NCI-H1105 (cell line): ENCODE data around the gene KLHDC4.
"Not testable (repeated sequence)": the region's sequence is repeated elsewhere in the genome, so short reads cannot be mapped to it uniquely, and the experiment has no call there.

Source experiments
- DNase-seq: peaks from one replicate; lab custom pipeline; 2025; lab: John Stamatoyannopoulos, UW

The KLHDC4 gene

DNA sequence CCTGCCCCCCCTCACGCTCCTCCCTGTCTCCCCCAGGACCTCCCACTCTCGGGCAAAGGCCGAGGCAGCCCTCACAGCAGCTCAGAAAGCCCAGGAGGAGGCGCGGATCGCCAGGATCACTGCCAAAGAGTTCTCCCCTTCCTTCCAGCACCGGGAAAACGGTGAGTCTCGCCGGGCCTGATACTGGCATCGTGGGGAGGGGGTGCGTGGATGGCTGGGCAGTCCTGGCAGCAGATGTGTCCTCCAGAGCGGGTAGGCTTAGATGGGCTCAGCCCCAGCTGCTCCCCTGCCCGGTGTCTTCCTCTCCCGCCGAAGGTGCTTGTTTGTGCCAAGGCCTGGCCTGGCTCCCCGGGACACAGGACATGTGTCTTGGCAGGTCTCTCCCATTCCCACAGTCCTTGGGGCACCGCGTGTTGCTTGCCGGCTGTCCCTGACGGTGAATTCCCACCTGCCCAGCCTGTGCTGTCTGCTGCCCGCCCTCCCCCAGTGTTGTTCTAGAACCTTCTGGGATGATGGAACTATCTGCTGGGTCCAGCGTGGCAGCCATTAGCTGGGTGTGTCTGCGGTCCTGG is 81.6 kb downstream of the KLHDC4 start:
- DNase-seq = no peak

DNA sequence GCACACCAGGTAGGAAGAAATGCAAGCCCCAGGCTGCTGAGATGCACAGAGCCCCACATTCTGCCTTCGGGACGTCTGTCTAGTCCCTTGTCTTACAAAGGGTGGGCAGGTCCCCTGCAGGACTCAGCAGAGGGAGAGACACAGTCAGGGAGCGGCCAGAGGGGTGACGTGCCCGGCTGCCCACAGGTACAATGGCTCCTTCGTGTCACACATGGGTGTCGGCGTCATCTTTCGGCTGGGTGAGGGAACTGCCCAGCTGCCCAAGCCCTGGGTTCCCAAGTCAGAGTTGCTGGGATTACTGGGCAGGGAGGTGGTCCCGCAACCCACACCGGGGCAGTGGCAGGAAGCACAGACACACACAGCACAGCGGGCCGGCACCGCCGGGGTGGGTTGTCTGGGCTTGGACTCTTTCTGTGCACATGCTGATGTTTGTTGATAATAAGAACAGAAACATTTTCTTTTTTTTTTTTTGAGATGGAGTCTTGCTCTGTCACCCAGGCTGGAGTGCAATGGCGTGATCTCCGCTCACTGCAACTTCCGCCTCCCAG is 82.9 kb downstream of the KLHDC4 start:
- DNase-seq = no peak

DNA sequence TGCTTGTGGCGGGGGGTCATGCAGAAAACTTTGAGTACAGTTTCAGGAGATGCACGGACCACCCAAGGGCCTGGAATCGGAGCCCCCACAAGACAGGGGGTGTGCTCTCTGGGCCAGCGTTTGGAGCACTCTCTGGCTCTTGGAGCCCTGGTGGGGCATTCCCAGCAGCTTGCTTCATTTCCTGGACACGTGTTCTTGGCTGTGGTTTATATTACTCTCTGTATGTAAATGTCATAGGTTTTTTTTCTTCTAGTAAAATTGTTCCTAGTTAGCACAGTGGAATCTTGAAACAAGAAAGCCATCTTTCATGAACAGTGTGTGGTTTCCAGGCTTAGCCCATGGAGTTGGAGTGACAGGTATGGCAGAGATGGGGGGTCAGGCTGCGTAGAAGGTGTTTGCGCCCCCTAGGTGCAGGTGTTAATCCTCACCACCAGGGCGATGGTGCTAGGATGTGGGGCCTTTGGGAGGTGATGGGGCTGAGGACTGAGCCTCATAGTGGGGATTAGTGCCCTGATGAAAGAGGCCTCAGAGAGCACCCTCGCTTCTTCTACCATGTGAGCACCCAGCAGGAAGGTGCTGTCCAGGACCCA is 83.7 kb downstream of the KLHDC4 start:
- DNase-seq = no peak

DNA sequence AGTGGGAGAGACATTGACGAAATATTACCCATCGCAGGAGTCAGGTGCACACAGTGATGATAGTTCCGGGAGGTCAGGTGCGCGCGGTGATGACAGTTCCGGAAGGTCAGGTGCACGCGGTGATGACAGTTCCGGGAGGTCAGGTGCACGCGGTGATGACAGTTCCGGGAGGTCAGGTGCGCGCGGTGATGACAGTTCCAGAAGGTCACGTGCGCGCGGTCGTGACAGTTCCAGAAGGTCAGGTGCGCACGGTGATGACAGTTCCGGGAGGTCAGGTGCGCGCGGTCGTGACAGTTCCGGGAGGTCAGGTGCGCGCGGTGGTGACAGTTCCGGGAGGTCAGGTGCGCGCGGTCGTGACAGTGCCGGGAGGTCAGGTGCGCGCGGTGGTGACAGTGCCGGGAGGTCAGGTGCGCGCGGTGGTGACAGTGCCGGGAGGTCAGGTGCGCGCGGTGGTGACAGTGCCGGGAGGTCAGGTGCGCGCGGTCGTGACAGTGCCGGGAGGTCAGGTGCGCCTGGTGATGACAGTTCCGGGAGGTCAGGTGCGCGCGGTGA is 84.7 kb downstream of the KLHDC4 start:
- DNase-seq = not testable (repeated sequence)

DNA sequence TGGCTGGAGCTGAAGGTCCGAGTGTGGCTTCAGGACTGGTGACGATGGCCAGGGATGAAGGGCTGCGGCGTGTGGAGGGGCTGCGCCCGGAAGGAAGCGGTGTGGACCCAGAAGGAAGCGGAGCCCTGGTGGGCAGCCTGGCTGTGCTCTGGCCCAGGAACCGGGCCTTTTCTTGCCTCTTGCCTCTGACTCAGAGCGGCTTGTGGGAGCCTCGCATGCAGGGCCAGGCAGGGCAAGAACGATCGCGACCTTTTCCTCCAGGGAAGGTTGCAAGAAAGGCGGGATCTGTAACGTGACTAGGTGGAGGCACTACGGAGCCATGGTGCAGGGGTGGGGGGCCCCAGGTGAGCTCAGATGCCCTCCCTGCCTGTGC is 85.5 kb downstream of the KLHDC4 start:
- no peak for DNase-seq

DNA sequence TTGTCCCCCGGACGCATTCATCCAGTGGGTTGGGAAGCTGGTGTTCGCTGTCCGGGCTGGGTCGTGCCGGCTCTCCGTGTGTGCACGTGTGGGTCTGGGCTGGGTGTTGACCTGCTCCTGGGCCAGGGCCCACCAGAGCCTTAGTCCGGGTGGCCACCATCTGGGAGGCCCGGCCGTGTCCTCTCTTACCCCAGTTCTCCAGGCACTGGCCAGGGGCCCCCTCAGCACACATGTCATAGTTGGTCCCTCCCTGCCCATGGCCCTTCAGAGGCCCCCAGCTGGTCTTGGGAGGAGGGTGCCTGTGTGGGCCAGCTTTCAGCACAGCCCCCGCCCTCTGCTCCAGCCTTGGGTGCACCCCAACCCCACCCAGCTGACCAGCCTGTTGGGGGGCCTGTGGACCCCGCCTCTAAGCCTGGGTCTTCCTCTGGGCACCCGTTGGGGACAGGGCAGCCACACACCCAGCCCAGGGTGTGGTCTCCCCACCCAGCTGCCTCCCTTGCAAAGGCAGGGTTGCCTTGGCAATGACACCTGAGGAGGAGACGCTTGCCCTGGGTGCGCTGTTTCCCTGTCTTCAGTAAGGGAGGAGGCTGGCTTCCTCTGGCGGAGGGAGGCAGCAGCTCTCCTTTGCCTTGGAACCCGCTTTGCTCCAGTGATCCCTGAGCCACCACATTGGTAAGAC is 86.1 kb downstream of the KLHDC4 start:
- DNase-seq = no peak

DNA sequence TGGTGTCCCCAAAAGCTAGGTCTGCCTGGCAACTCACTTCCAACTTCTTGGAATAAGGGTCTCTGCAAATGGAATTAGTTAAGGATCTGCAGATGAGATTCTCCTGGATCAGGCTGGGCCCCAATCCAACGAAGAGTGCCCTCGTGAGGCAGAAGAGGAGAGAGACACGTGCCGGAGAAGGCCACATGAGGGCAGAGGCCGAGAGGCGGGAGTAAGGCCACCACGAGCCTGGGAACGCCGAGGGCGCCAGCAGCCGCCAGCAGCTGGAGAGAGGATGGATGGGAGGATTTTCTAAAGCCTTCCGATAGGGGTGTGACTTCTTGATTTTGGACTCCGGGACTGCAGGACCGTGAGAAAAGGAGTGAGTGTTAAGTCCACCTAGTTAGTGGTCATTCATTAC is 87.2 kb downstream of the KLHDC4 start:
- no peak for DNase-seq

DNA sequence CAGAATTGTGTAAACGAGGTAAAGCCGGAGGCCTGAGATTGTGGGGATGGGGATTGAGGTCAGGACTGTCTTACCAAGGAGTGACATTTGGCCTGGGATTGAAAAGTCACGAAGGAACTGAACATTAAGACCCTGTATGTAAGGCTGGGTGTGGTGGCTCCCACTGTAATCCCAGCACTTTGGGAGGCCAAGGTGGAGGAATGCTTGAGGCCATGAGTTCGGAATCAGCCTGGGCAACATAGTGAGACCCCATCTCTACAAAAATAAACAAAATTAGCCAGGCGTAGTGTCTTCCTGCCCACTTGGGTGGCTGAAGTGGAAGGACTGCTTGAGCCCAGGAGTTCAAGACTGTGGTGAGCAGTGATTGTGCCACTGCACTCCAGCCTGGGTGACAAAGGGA is 88.0 kb downstream of the KLHDC4 start:
- DNase-seq = no peak

DNA sequence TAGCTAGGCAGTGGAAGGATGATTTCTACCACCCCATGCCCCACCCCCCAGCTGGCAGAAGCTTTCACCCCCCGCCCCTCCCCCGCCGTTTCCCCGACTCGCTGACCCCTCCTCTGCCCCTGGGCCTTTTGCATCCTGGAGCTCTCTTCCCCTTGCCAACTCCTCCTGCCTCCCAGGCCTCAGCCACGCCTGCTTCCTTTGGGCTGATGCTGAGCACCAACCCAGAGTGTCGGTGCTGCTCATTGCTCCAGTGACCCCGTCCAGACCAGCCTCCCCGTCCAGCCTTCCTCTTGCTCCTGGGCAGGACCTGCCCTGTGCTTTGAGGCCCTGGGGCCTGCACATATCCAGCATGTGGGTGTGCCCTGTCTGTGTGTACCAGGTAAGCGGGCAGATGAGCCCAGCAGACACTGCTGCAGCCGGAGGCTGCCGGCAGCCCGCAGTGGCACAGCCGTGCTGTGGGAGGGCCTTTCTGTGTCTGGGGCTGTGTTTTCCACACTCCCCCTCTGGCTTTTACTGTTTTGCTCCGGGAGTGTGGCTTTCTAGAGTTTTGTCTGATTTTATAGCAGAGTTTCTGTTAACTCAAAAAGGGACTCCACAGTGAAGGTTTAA is 90.6 kb downstream of the KLHDC4 start:
- no peak for DNase-seq

DNA sequence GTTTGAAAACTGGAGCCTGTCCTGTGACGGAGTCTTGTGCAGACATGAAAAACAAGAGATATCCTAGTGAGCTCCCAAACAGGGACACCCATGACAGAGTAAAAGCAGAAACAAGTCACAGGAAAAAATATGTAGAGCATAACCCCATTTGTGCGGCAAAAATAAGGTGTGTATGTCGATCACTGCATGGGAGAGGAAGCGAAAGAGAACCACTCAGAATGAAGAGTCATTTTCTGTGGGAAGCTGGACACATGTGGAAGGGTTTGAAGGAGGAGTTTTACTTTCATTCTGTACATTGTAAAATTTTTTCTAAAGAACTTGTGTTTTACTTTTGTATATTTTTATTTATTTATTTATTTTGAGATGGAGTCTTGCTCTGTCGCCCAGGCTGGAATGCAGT is 91.4 kb downstream of the KLHDC4 start:
- DNase-seq = no peak

DNA sequence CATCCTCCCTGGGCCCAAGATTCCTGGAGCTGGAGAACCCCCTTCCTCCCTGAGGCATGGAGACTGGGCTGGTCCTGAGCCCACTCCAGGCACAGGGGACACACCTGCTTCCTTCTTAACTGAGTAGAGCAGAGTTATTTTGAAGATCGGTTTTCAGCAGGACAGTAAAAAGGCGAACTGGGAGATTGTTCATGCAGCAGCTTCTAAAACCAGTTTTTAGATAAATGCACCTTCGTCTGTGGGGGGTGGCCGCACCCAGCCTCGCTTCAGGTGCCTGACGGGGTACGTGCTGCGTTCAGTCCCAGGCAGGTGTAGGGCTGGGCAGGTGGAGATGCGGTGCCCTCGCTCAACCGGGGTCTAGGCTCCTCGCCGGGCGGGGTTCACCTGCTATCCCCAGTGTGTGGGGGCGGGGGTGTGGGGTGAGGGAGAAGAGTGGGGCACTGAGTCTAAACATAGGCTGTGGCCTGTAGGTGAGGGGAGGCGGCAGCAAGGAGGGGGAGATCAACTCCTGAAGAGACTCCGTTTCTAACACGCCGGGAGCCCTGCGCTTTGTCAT is 94.0 kb downstream of the KLHDC4 start:
- DNase-seq = no peak

DNA sequence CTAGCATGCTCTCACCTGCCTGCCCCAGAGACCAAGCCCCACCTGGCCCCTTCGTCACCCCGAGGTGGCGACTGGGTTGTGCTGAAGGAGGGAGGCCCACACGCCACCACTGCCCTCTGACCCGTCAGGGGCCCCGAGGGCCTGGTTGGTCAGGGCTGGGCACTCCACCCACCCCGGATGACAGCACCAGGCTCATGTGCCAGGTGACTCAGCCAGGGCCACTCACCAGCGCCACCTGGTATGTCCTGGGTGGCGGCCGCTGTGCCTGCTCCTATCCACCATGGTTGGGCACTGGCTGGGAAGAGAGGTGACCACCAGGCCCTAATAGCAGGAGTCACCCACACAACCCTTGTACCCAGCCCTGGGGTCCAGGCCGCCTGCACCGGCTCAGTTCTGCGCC is 94.6 kb downstream of the KLHDC4 start:
- no peak for DNase-seq

DNA sequence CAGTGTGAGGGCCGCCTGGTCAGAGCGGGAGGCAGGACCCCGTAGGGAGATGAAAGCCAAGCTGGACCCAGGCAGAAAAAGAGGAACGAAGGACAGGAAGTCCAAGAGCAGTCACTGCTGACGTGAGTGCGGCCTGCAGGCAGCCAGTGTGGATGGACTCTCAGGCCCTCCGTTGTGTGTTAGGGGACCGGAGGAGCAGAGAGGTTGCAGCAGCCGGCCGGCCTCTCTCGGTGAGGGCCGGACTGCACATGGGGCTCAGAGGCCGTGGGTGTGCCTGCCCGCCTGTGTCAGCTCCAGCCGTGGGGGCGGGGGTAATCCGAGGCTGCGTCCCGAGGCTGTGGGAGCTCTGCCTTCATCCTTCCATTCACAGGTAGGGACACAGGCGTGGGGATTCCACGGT is 96.1 kb downstream of the KLHDC4 start:
- no peak for DNase-seq

DNA sequence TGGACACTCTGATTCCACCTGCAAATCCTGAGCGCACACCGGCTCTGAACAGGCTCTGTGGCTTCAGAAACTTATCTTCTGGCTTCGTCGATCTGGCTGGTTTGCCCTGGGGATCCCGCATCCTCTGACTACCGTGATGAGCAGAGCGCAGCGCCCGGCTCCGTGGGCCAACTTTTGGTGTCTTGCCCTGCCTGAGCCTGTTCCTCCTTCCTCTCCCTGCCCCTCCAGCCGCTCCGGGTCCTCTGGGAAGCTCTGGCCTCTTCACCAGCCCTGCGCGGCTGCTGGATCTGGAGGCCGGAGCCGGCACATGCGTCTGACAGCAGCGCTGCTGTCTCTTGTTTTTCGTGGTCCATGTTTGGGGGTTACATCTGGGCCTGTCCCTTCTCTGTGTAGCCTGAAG is 97.8 kb downstream of the KLHDC4 start:
- DNase-seq = no peak

DNA sequence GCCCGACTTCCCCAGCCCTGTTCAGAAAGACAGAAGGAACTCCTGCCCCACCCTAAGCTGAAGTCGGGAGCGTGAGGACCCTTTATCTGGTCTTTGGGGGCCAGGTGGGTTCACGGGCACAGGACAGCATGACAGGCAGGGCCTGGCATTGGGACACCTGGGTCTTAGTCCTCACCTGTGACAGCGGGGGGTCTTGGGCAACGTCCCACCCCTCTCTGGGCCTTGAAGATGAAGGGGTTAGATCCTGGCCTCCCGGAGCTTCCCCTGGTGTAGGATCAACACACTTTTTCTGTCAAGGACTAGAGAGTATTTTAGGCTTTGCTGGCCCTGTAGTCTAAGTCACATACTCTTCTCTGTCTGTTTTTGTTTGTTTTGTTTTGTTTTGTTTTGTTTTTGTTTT is 98.3 kb downstream of the KLHDC4 start:
- DNase-seq = no peak

DNA sequence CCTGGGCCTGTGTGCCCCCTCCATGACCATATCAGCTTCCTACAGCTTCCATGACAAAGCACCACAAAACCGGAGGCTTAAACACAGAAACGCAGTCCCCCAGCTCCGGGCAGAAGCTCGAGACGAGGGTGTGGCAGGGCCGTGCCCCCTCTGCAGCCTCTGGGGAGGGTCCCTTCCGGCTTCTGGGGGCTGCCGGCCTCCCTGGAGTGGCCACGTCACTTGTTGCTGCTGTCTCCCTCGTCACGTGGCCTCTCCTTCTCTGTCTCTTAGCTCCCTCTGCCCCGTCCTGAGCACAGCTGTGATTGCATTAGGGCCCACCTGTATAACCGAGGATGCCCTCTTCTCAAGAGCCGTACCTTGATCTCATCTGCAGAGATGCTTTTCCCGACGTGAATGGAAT is 98.9 kb downstream of the KLHDC4 start:
- no peak for DNase-seq

DNA sequence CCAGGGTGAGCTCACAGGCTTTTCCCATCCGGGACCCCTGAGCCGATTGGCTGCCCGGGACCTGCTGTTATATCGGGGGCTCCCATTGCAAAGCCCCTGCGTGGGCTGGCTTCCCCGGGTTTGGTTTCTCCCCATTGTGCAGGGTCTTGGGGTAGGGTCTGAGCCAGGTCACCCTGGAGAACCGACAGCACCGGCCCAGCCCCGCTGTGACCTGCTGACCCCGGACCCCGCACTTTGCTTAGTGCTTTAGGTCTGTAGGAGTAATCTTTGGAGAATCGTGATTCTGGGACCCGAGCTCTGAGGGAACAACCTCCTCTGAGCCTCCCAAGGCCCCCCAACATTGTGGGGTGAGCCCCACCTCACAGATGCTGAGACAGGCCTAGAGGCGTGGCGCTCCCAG is 100.6 kb downstream of the KLHDC4 start:
- DNase-seq = no peak

DNA sequence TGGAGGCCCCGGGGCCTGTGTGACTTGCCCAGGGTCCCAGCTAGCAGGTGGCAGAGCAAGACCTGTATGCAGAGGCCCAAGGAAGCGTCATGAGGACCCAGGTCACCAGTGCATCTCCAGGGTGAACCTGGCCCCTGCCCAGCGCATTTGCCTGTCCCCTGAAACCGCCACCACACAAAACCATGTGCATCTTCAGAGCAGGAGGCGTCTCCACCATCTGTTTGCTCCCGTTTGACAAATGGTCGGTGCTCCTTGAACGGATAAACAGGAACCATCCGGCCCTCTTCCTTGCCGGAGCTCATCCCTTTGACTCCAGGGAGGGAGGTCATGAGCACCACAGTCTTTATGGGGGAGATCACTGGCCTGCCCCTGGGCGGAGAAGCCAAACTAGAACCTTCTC is 101.0 kb downstream of the KLHDC4 start:
- no peak for DNase-seq

DNA sequence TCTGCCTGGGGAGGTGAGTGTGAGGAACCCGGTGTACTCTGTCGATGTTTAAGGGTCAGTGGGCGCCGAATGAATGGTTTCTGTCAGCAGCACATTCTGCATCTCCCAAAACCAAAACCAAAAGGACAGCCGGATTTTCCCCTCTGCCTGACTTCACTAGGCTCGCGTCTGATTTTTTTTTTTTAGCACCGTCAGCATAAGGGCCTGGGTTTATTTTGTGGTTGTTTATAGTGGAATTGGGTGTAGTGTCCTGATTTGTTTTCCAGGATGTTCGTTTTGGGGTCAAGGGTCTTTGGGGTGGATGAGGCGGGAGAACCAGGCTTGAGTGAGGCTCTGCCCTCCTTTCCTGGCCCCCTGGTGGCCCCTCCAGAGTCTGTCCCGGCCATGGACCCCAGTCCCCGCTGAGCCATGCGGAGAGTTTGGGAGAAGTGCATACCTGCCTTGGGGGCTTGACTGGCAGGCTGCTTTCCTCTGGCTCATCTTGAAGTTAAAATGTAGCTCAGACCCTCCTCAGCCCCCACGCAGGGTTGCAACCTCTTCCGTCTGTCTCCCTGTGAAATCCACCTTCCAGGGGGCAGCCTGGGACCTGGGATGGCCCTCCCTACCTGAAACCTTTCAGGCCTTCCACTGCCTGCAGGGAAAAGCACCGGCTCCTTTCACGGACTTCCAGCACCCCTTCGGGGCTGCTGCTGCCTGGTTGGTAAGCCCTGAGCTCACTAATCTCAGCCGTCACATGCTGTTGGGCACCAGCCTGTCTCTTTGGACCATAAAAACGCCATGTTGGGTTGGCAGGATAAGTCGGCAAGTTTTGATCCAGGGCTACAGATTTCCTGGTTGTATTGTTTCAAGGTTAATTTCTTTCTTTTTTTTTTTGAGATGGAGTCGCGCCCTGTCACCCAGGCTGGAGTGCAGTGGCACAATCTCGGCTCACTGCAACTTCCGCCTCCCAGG is 103.3 kb downstream of the KLHDC4 start:
- DNase-seq = no peak

DNA sequence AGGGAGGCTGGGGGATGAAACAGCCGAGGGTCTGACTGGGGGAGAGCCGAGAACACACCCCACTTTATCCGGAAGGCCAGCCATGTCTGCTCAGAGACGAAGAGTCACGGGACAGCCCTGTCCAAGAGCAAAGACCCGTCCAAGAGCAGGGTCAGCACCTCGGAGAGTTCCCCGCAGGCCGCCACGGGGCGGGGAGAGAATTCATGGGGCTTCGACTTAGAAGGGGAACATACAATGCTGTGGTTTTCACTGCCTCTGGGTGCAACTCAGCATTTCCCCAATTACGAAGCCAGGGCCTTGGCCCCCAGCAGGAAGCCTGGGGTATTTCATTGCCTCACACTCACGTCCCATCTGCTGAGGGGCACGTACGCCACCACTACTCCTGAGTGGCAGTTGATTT is 104.2 kb downstream of the KLHDC4 start:
- DNase-seq = no peak

DNA sequence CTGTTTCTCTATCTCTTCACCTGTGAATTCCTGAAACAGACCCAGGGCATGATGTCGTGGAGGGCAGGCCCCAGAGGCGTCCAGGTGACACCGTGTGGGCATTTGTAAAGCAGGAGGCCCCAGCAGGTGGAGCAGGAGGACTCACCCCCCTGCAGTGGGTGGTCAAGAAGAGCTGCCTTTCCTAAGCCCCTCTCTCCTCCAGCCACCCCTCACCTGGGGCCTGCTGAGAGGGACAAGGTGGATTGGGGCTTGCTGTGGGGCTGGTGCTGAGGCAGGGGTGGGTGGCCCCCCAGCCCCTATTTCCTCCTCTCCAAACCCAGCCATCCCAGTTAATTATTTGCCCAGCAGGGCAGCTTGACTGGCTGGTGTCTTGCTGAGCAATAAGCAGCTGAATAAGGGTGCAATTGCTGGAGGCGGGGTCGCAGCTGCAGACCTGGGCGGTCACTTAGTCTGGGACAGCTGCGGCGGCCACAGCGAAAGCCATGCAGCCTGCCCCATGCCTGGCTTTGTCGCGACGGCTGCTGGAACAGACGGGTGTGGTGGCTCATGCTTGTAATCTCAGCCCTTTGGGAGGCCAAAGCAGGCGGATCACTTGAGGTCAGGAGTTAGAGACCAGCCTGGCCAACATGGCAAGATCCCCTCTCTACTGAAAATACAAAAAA is 107.1 kb downstream of the KLHDC4 start:
- DNase-seq = no peak
